Neural progenitor cell (in vitro differentiated cells): ENCODE measurements around the gene STAM2. TPM values are rescaled to one million over a fixed set of nuclear protein-coding genes. Genes with fewer than 3 reads are reported as not detected.

Source experiments
- DNase-seq: peaks from one replicate; pipeline ENCODE4 v3.0.0-alpha.2; 2016; ENCODE audit warnings: low spot score
- H2AFZ ChIP-seq: fragments of 200-600 bp; sonication (generic); replicated peaks from 2 replicates; pipeline ENCODE4 v1.6.1; 2016; ENCODE audit warnings: antibody characterized with exemption
- H3F3A ChIP-seq: fragments of 200-600 bp; sonication (generic); 2 replicates; pipeline ENCODE4 v1.6.1; 2016; ENCODE audit warnings: antibody characterized with exemption, low read depth
- H3K27ac ChIP-seq: fragments of 200-600 bp; sonication (generic); 2 replicates; pipeline ENCODE4 v1.5.1; 2016; ENCODE audit warnings: mild to moderate bottlenecking
- H3K27me3 ChIP-seq: fragments of 200-600 bp; sonication (generic); 2 replicates; pipeline ENCODE4 v1.6.1; 2016; ENCODE audit warnings: mild to moderate bottlenecking, moderate library complexity
- H3K36me3 ChIP-seq: fragments of 200-600 bp; sonication (generic); 2 replicates; pipeline ENCODE4 v1.5.1; 2016
- H3K4me1 ChIP-seq: fragments of 200-600 bp; sonication (generic); 2 replicates; pipeline ENCODE4 v1.6.1; 2016; ENCODE audit warnings: mixed run types
- H3K4me2 ChIP-seq: fragments of 200-600 bp; sonication (generic); 2 replicates; pipeline ENCODE4 v1.6.1; 2016
- H3K4me3 ChIP-seq: fragments of 200-600 bp; sonication (generic); 2 replicates; pipeline ENCODE4 v1.5.1; 2016
- H3K79me2 ChIP-seq: fragments of 200-600 bp; sonication (generic); 2 replicates; pipeline ENCODE4 v1.6.1; 2016; ENCODE audit warnings: low read depth
- H3K9ac ChIP-seq: fragments of 200-600 bp; sonication (generic); 2 replicates; pipeline ENCODE4 v1.6.1; 2016
- H3K9me3 ChIP-seq: fragments of 200-600 bp; sonication (generic); 2 replicates; pipeline ENCODE4 v1.5.1; 2016; ENCODE audit warnings: low read depth
- H4K20me1 ChIP-seq: fragments of 200-600 bp; sonication (generic); 2 replicates; pipeline ENCODE4 v1.6.1; 2016; ENCODE audit warnings: low read depth
- H3K27ac Mint-ChIP-seq: 3 replicates; pipeline ENCODE4 v1.8.0; 2021; ENCODE audit warnings: mixed read lengths
- H3K27me3 Mint-ChIP-seq: 2 replicates; pipeline ENCODE4 v1.8.0; 2022; ENCODE audit warnings: low read depth, mild to moderate bottlenecking, inconsistent platforms, moderate library complexity, mixed read lengths; ENCODE audit not compliant: insufficient read depth
- H3K36me3 Mint-ChIP-seq: 3 replicates; pipeline ENCODE4 v1.8.0; 2021; ENCODE audit warnings: mixed read lengths
- H3K4me1 Mint-ChIP-seq: 3 replicates; pipeline ENCODE4 v1.8.0; 2021; ENCODE audit warnings: mixed read lengths
- H3K4me3 Mint-ChIP-seq: 3 replicates; pipeline ENCODE4 v1.8.0; 2021; ENCODE audit warnings: mild to moderate bottlenecking, moderate library complexity, mixed read lengths
- H3K9me3 Mint-ChIP-seq: 3 replicates; pipeline ENCODE4 v1.8.0; 2020; ENCODE audit warnings: mixed read lengths
- CTCF ChIP-seq: fragments of 200-600 bp; sonication (generic); IDR thresholded peaks from 2 replicates; pipeline ENCODE4 v1.5.1; 2017; ENCODE audit warnings: antibody characterized with exemption, mild to moderate bottlenecking
- EZH2 ChIP-seq: fragments of 200-600 bp; sonication (generic); IDR thresholded peaks from 2 replicates; pipeline ENCODE4 v1.6.1; 2017; ENCODE audit warnings: antibody characterized with exemption, mild to moderate bottlenecking, moderate library complexity
- EZH2phosphoT487 ChIP-seq: fragments of 200-600 bp; sonication (generic); IDR thresholded peaks from 2 replicates; pipeline ENCODE4 v1.6.1; 2017; ENCODE audit warnings: antibody characterized with exemption
- total RNA-seq: library from RNA; depleted of rRNA; stranded (reverse); fragments of >200 nt; gene quantifications from 2 replicates; pipeline ENCODE4 v1.2.3, GENCODE V29; 2015; ENCODE audit warnings: low replicate concordance

Gene STAM2
- total RNA-seq, 1 donor from 2014 or later = 16.8 TPM

GRCh38 chr2:152221839-152222238, 46.3 kb upstream of the STAM2 start:
- no peak for TF ChIP-seq EZH2
- no peak for TF ChIP-seq CTCF
- no peak for TF ChIP-seq EZH2phosphoT487
- Histone ChIP-seq H3F3A (no peaks in the 10 kb centered on the region), H3K79me2 (no peaks in the 10 kb centered on the region), H3K9me3 (no peaks in the 10 kb centered on the region), H3K4me2 (no peak overlapping the region), H3K27me3 (no peaks in the 10 kb centered on the region), H3K4me1 (peaks cover 16% of the 10 kb centered on the region), H3K27ac (no peak overlapping the region), H3K36me3 (no peaks in the 10 kb centered on the region), H2AFZ (peak overlapping the region; percentile 52), H4K20me1 (no peaks in the 10 kb centered on the region), H3K9ac (no peak overlapping the region), H3K4me3 (no peak overlapping the region)
- Mint-ChIP-seq H3K9me3 (no peaks in the 10 kb centered on the region), H3K27ac (no peak overlapping the region), H3K36me3 (no peaks in the 10 kb centered on the region), H3K4me1 (peaks cover 19% of the 10 kb centered on the region), H3K27me3 (no peaks in the 10 kb centered on the region), H3K4me3 (no peak overlapping the region)
- no peak for DNase-seq

GRCh38 chr2:152219077-152219828, 43.7 kb upstream of the STAM2 start:
- DNase-seq = no peak
- Histone ChIP-seq H3F3A (no peaks in the 10 kb centered on the region), H3K9ac (no peak overlapping the region), H2AFZ (no peak overlapping the region), H3K27me3 (no peaks in the 10 kb centered on the region), H3K79me2 (no peaks in the 10 kb centered on the region), H3K4me2 (no peak overlapping the region), H3K4me3 (no peak overlapping the region), H3K36me3 (no peaks in the 10 kb centered on the region), H4K20me1 (no peaks in the 10 kb centered on the region), H3K9me3 (no peaks in the 10 kb centered on the region), H3K4me1 (peaks cover 16% of the 10 kb centered on the region), H3K27ac (no peak overlapping the region)
- peaks cover 4% of the 10 kb centered on the region for H3K9me3 Mint-ChIP-seq
- H3K4me1 Mint-ChIP-seq = peaks cover 19% of the 10 kb centered on the region
- H3K36me3 Mint-ChIP-seq = no peaks in the 10 kb centered on the region
- TF ChIP-seq CTCF (no peak), EZH2 (no peak), EZH2phosphoT487 (no peak)
- H3K4me3 Mint-ChIP-seq = no peak overlapping the region
- H3K27ac Mint-ChIP-seq = no peak overlapping the region
- no peaks in the 10 kb centered on the region for H3K27me3 Mint-ChIP-seq

GRCh38 chr2:152201466-152201830, 25.9 kb upstream of the STAM2 start:
- Histone ChIP-seq H3F3A (no peaks in the 10 kb centered on the region), H3K36me3 (no peaks in the 10 kb centered on the region), H3K4me3 (no peak overlapping the region), H3K27me3 (no peaks in the 10 kb centered on the region), H4K20me1 (no peaks in the 10 kb centered on the region), H3K4me2 (no peak overlapping the region), H3K9me3 (no peaks in the 10 kb centered on the region), H3K79me2 (no peaks in the 10 kb centered on the region), H3K9ac (no peak overlapping the region), H2AFZ (no peak overlapping the region), H3K4me1 (no peaks in the 10 kb centered on the region), H3K27ac (no peak overlapping the region)
- Mint-ChIP-seq H3K4me3 (no peak overlapping the region), H3K4me1 (peaks cover 3% of the 10 kb centered on the region), H3K36me3 (no peaks in the 10 kb centered on the region), H3K9me3 (peaks cover 13% of the 10 kb centered on the region), H3K27ac (no peak overlapping the region), H3K27me3 (peaks cover 3% of the 10 kb centered on the region)
- TF ChIP-seq EZH2phosphoT487 (no peak), EZH2 (no peak), CTCF (no peak)
- no peak for DNase-seq
